NB4 (cell line): ENCODE results near the gene THRAP3.

Experiments
- DNase-seq: peaks from one replicate; pipeline ENCODE4 v3.0.0; 2010; ENCODE audit warnings: low read depth
- H3K4me3 ChIP-seq: one replicate; pipeline ENCODE4 v1.5.1; 2011; ENCODE audit warnings: mild to moderate bottlenecking, low read depth, low read length, moderate library complexity
- MAX ChIP-seq: IDR thresholded peaks from 2 replicates; pipeline ENCODE4 v1.6.1; 2011; ENCODE audit warnings: low read depth, low read length
- MYC ChIP-seq: IDR thresholded peaks from 2 replicates; pipeline ENCODE4 v1.6.1; 2011; ENCODE audit warnings: low read depth, low read length
- POLR2A ChIP-seq: IDR thresholded peaks from 2 replicates; pipeline ENCODE4 v1.6.1; 2011; ENCODE audit warnings: mild to moderate bottlenecking; ENCODE audit not compliant: insufficient read length; ENCODE audit errors: extremely low read depth
- TF ChIP-seq, protein P1 (sequence below): IDR thresholded peaks from one replicate; pipeline ENCODE4 v1.5.1; 2012; ENCODE audit warnings: low read depth, low read length

Gene THRAP3

GRCh38 chr1:36256558-36257374, 32.5 kb downstream of the THRAP3 start:
- no peak overlapping the region for H3K4me3 ChIP-seq
- no peak for TF ChIP-seq POLR2A
- TF ChIP-seq MYC = no peak
- no peak for TF ChIP-seq MAX
- DNase-seq = no peak

DNA sequence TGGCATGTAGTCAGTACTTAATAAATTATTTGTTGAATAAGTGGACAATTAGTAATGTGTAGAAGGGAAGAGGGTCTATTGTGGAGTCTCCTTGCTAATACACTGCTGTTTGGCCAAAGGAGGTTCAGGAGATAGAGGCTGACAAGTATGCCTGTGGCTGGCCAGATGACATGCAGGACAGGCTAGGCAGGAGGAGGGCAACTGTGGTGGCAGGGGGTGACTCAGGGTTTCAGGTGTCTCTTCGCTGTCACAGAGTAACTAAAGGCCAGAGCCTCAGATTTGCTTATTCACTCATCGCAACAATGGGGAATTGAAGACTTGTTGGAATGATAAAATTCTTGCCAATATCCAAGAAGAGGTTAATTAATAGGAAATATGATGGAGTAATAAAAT, 33.1 kb downstream of the THRAP3 start:
- no peak for DNase-seq
- TF ChIP-seq, protein P1, sequence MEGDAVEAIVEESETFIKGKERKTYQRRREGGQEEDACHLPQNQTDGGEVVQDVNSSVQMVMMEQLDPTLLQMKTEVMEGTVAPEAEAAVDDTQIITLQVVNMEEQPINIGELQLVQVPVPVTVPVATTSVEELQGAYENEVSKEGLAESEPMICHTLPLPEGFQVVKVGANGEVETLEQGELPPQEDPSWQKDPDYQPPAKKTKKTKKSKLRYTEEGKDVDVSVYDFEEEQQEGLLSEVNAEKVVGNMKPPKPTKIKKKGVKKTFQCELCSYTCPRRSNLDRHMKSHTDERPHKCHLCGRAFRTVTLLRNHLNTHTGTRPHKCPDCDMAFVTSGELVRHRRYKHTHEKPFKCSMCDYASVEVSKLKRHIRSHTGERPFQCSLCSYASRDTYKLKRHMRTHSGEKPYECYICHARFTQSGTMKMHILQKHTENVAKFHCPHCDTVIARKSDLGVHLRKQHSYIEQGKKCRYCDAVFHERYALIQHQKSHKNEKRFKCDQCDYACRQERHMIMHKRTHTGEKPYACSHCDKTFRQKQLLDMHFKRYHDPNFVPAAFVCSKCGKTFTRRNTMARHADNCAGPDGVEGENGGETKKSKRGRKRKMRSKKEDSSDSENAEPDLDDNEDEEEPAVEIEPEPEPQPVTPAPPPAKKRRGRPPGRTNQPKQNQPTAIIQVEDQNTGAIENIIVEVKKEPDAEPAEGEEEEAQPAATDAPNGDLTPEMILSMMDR = no peak
- TF ChIP-seq MYC = no peak
- no peak for TF ChIP-seq MAX
- TF ChIP-seq POLR2A = no peak
- H3K4me3 ChIP-seq = no peak overlapping the region

DNA sequence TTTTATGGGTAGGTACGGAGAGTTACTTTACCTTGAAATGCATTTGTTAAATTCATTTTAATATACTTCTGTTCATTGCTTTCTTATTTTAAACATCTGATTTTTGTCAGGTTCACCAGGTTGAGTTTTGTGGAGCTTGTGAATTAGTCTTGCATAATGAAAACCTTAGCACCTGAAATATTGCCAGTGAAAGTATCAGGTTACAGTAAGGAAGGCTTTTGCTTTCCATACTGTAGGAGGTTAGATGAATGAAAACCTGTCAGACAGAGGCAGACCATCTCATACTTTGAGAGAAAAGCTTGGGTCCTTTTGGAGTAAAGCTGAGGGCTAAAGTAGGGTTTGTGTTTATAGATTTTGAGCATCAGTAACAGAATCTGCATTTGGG, 34.7 kb downstream of the THRAP3 start:
- no peak overlapping the region for H3K4me3 ChIP-seq
- DNase-seq = no peak
- TF ChIP-seq, protein P1 = no peak

DNA sequence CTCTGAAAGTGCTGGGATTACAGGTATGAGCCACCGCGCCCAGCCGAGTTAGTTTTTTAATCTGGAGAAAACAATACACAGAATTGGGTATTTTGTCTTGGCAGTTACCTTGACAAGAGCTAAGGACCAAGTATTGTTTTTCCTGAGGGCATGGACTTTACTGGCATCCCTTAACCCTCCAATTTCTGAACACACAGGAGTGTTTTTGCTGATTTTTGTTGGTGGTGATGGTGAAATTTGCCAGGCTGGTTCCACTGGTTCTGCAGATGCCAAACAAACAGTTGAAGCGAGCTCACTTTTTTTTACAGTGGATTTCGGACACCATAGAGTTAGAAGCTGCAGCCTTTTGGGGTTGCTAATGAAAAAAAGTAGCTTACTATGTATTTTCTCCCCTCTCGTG, 44.7 kb downstream of the THRAP3 start:
- DNase-seq = no peak
- TF ChIP-seq, protein P1 = no peak
- TF ChIP-seq MYC (no peak), POLR2A (no peak), MAX (no peak)

GRCh38 chr1:36269408-36269838, 45.2 kb downstream of the THRAP3 start:
- no peak for TF ChIP-seq MYC
- TF ChIP-seq MAX = no peak
- TF ChIP-seq, protein P1 = no peak
- no peak for TF ChIP-seq POLR2A
- H3K4me3 ChIP-seq = no peak overlapping the region
- no peak for DNase-seq

More for the DNA sequence above, 44.7 kb downstream of the THRAP3 start:
- no peak overlapping the region for H3K4me3 ChIP-seq

DNA sequence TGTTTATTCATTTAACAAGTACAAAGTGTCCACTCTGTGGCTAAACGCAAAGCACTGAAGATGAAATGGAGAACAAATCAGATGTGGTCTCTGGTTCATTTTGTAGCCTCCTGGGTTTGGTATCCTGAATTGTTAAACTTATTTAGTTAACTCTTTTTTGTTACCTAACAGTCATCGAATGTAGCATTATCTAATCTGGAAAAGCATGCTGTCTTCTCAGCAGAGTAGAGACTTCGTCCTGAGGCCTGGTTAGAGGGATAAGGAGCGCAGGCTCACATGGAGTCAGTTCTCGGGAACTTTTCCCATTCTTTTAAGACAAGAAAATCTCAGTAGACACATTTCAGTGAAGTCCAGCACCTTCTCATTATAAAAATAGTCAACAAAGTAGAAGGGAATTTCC, 48.8 kb downstream of the THRAP3 start:
- TF ChIP-seq MYC (no peak), MAX (no peak), POLR2A (no peak)
- TF ChIP-seq, protein P1 = no peak
- no peak overlapping the region for H3K4me3 ChIP-seq
- DNase-seq = no peak
